Activated T-helper 2 cell treated with anti-CD3 and anti-CD28 coated beads, Interferon-gamma antibody, Interleukin-2, Interleukin-4, amounts not matched to agents 10 μg/mL and 5 μg/mL and 100 μg/mL, durations not matched to agents 14 hours and 24 hours and 36 hours (primary cell): Measurements from ENCODE around the gene MYO15B. TPM values are rescaled to one million over a fixed set of nuclear protein-coding genes. Genes with fewer than 3 reads are reported as not detected.
A peak's percentile ranks its signal among the peaks of the same experiment; 100 is the strongest.

Experiments
- DNase-seq: peaks from one replicate; pipeline ENCODE4 v3.0.0; 2021; ENCODE audit warnings: low spot score
- H3K27ac Mint-ChIP-seq: one replicate; pipeline ENCODE4 v1.8.0; 2021; ENCODE audit warnings: mixed read lengths
- H3K27me3 Mint-ChIP-seq: one replicate; pipeline ENCODE4 v1.8.0; 2021; ENCODE audit warnings: low read depth, mixed read lengths
- H3K36me3 Mint-ChIP-seq: one replicate; pipeline ENCODE4 v1.8.0; 2021; ENCODE audit warnings: low read depth, mixed read lengths
- H3K4me1 Mint-ChIP-seq: one replicate; pipeline ENCODE4 v1.8.0; 2021; ENCODE audit warnings: low read depth, mixed read lengths
- H3K4me3 Mint-ChIP-seq: one replicate; pipeline ENCODE4 v1.8.0; 2021; ENCODE audit warnings: low read depth, mild to moderate bottlenecking, moderate library complexity, mixed read lengths
- H3K9me3 Mint-ChIP-seq: one replicate; pipeline ENCODE4 v1.8.0; 2021; ENCODE audit warnings: mixed read lengths
- intact Hi-C: fragments of 100-400 bp; cut with micrococcal nuclease; formaldehyde crosslinking; loops from one replicate; pipeline ENCODE4 v1.15.1; 2023
- total RNA-seq: library from RNA; stranded (reverse); gene quantifications from 2 replicates; pipeline ENCODE4 v1.2.3, GENCODE V29; 2022

Gene MYO15B
- total RNA-seq, 1 donor from 2014 or later = 33.9 TPM

DNA sequence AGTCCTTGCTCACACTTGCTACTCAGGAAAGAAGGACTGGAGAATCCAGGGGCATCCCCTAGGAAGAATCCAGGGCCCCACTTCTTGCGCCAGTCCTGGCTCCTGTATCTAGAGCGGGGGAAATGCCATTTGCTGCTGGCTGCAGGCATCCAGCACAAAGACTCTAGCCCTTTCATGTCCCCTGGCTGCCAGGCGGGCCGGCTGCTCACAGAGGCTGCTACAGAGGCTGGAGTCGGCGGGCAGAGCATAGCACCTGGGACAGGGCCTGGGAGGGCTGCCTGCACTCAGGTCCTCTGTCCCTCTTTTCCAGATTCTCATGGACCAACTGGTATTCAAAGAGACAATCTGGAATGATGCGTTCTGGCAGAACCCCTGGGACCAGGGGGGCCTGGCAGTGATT is 59.5 kb downstream of the MYO15B start:
- Mint-ChIP-seq H3K27me3 (no peaks in the 10 kb centered on the region), H3K27ac (no peak overlapping the region), H3K36me3 (peaks cover 7% of the 10 kb centered on the region), H3K4me3 (no peak overlapping the region), H3K4me1 (peaks cover 7% of the 10 kb centered on the region), H3K9me3 (no peaks in the 10 kb centered on the region)
- no peak for DNase-seq
- intact Hi-C loops = no loop called here

DNA sequence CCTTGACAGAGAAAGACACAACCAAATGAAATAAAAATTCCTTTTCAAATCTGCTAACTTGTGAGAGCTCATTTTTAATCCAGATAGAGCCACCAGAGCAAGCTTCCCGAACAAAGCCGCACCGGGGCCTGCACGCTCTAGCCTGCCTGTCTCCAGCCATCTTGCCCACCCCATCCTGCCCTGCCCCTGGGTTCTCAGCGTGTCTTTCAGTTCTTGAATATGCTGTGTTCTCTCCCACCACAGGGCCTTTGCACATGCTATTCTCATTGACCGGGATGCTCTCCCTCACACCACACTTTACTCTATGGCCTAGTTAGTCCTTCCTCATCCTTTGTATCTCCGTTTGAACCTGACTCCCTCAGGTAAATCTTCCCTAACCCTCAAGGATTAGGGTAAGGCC is 60.3 kb downstream of the MYO15B start:
- DNase-seq = no peak
- H3K9me3 Mint-ChIP-seq = no peaks in the 10 kb centered on the region
- intact Hi-C loops = no loop called here
- peaks cover 9% of the 10 kb centered on the region for H3K4me1 Mint-ChIP-seq
- H3K27me3 Mint-ChIP-seq = no peaks in the 10 kb centered on the region
- no peak overlapping the region for H3K4me3 Mint-ChIP-seq
- peaks cover 9% of the 10 kb centered on the region for H3K36me3 Mint-ChIP-seq
- no peak overlapping the region for H3K27ac Mint-ChIP-seq

DNA sequence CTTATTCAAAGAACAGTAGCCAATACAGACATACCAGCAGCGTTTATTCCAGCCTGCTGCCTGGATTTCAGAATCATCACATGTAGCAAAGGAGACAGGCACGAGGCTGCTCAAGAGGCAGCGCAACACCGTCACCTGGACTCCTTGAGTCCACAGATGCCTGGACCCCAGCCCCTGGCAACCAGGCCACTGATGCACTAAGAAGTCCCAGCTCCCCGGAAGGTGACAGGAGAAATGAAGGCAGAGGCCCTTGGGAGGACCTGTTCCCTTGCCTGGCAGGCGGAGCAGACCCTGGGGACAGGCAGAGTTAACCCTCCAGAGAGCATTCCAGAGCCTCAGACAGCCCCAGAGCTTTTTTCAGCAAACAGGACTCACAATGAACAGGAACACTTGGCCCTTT is 62.1 kb downstream of the MYO15B start:
- no peaks in the 10 kb centered on the region for H3K9me3 Mint-ChIP-seq
- H3K27ac Mint-ChIP-seq = no peak overlapping the region
- peaks cover 9% of the 10 kb centered on the region for H3K4me1 Mint-ChIP-seq
- H3K27me3 Mint-ChIP-seq = no peaks in the 10 kb centered on the region
- no peak for DNase-seq
- intact Hi-C loops = no loop called here
- no peak overlapping the region for H3K4me3 Mint-ChIP-seq
- H3K36me3 Mint-ChIP-seq = peaks cover 13% of the 10 kb centered on the region

DNA sequence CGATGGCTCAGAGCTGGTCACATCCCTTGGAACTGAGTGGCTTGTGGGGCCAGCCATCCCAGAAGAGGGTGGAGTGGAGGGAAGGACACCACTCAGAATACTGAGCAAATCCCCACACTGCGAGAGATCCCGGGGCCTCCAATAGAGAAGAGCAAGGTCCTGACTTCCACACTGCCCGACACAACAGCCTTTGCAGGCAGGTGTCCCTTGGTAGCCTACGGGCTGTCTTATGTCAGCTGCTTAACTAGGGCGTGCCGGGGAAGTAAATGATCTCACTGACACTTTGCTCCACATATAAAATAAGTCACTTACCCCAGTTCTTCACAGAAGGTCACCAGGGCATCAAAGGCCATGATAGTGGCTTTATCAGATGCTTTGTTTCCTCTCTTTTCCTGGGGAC is 63.3 kb downstream of the MYO15B start:
- Mint-ChIP-seq H3K4me3 (no peak overlapping the region), H3K9me3 (no peaks in the 10 kb centered on the region), H3K27me3 (no peaks in the 10 kb centered on the region), H3K4me1 (peaks cover 6% of the 10 kb centered on the region), H3K36me3 (peaks cover 13% of the 10 kb centered on the region), H3K27ac (no peak overlapping the region)
- intact Hi-C loops = no loop called here
- DNase-seq = no peak

DNA sequence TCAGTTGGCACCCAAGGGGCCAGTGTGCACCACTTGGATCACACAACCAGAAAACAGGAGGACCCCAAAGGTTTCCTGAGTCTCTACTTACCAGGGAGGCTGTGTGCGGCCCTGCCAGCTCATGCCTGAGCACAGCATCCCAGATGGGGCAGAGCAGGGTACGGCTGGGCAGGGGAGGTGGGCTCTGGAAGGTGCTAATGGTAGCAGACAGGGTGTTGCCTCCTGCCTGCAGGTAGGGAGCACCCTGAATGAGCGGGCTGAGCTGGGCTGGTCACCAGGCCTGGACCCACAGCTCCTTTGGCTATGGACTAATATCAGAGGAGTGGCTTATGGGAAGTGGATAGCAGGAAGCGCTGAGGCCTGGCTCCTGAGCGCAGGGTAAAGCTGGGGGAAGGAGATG is 64.7 kb downstream of the MYO15B start:
- Mint-ChIP-seq H3K27me3 (no peaks in the 10 kb centered on the region), H3K27ac (peak overlapping the region; percentile 42), H3K4me3 (no peak overlapping the region), H3K4me1 (peaks cover 1% of the 10 kb centered on the region), H3K9me3 (no peaks in the 10 kb centered on the region), H3K36me3 (peaks cover 19% of the 10 kb centered on the region)
- intact Hi-C loops = no loop called here
- no peak for DNase-seq

DNA sequence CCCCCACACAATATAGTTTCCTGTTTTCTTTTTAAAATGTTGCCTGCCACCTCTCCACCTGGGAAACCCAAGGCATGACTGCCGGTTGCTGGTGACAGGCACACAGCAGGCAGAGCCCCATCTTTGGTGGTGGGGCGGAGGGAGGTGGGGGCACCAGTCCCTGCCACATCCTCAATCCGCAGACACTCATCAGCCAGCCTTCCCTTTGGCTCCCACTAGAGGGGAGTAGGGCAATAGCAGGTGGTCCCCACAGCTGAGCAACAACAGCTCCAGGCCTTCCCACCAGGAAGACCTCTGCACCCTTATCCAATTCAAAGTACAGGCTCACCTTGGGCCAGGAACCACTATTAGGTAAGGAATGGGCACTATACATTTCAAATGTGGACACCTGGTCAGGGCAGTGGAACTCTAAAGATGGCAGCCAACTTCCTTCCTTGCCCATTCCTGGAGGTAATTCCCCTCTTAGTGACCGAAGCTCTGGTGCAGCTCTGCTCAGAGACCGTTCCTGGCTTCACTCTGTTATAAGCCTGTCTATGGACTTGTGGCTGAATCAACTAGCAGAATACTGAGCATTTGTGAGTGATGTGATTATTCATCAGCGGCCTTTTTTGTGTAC is 65.4 kb downstream of the MYO15B start:
- peaks cover 19% of the 10 kb centered on the region for H3K36me3 Mint-ChIP-seq
- intact Hi-C loops = no loop called here
- no peak overlapping the region for H3K4me3 Mint-ChIP-seq
- DNase-seq = no peak
- no peaks in the 10 kb centered on the region for H3K27me3 Mint-ChIP-seq
- no peaks in the 10 kb centered on the region for H3K9me3 Mint-ChIP-seq
- peaks cover 1% of the 10 kb centered on the region for H3K4me1 Mint-ChIP-seq
- no peak overlapping the region for H3K27ac Mint-ChIP-seq

DNA sequence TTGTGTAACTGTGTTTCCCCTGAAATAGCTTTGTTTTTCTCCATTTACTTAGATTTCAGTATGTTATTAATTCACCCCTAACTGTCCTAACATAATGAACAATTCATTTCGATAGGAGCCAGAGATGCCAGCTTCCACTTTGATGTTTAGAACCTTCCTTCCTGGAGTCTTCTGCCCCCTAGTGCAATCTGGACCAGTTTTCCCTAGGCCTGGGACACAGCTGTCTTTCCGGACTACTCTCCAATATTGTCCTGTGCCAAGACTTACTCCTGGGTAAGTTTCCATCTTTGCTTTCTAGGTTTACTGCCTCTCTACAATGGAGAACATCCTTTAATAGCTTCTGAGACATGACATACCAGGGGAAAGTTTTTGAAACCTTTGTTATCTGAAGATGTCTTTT is 66.6 kb downstream of the MYO15B start:
- Mint-ChIP-seq H3K27ac (no peak overlapping the region), H3K4me3 (no peak overlapping the region), H3K9me3 (no peaks in the 10 kb centered on the region), H3K4me1 (peaks cover 1% of the 10 kb centered on the region), H3K27me3 (no peaks in the 10 kb centered on the region), H3K36me3 (peaks cover 15% of the 10 kb centered on the region)
- intact Hi-C loops = no loop called here
- DNase-seq = no peak

DNA sequence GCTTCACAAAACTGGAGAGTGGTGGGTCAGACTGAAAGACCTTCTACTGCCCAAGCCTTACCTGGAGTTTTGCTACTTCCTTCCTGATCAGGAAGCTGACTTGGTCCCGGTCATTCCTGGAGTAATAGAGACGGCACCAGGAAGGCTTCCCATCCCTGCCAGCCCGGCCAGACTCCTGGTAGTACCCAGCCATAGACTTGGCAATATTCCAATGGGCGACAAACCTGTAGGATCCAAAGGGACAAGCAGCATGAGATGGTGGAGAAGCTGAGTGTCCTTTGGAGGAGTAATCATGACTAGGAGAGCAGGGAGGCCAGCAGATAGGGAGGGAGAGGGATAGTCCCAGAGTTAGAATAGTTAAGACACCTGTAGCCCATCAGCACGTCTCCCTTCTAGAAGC is 70.6 kb downstream of the MYO15B start:
- no peak overlapping the region for H3K27ac Mint-ChIP-seq
- no peaks in the 10 kb centered on the region for H3K27me3 Mint-ChIP-seq
- H3K36me3 Mint-ChIP-seq = peaks cover 15% of the 10 kb centered on the region
- no peaks in the 10 kb centered on the region for H3K4me1 Mint-ChIP-seq
- H3K9me3 Mint-ChIP-seq = no peaks in the 10 kb centered on the region
- DNase-seq = no peak
- H3K4me3 Mint-ChIP-seq = no peak overlapping the region
- intact Hi-C loops = no loop called here

DNA sequence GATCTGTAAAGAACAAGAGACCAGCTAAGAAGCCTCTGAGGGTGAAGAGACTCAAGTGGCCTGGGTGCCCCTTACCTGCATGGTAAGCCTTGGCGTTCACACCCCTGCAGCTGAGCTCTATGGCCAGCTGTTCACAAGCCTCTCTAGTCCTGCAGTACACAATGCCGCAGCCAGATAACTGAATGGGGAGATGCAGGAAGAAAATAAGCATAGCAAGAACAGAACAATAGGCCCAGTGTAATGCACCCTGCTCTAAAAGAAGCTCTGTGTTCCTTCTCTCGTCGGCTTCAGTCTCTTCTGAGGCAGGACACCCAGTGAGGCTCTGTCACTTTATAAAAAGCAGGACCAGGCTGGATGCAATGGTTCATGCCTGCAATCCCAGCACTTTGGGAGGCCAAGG is 73.9 kb downstream of the MYO15B start:
- Mint-ChIP-seq H3K27ac (no peak overlapping the region), H3K36me3 (peaks cover 16% of the 10 kb centered on the region), H3K4me1 (peaks cover 8% of the 10 kb centered on the region), H3K9me3 (no peaks in the 10 kb centered on the region), H3K4me3 (no peak overlapping the region), H3K27me3 (no peaks in the 10 kb centered on the region)
- intact Hi-C loops = loop anchor here (10.0 kb wide), 1 partner anchor 387 kb away; the partner anchor contains the start of gene MIF4GD
- no peak for DNase-seq

DNA sequence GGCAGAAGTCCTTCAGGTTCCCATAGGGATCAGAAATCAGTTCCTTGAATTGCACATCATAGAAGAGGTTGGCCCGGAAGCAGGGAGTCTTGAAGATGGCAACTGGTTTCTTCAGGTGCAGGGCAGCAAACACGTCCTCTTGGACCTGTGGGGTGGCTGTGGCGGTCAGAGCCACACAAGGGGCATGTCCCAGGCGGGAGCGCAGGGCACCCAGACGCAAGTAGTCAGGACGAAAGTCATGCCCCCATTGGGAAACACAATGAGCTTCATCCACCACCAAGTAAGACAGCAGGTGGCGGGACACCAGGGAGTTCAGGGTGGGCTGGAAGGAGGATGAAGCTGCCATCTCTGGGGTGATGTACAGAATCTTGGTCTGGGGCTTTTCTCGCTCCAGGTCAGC is 74.9 kb downstream of the MYO15B start:
- Mint-ChIP-seq H3K4me3 (no peak overlapping the region), H3K4me1 (peaks cover 8% of the 10 kb centered on the region), H3K36me3 (peaks cover 10% of the 10 kb centered on the region), H3K9me3 (no peaks in the 10 kb centered on the region), H3K27ac (no peak overlapping the region), H3K27me3 (no peaks in the 10 kb centered on the region)
- DNase-seq = no peak
- intact Hi-C loops = loop anchor here (10.0 kb wide), 1 partner anchor 388 kb away; the partner anchor contains the start of gene MIF4GD

DNA sequence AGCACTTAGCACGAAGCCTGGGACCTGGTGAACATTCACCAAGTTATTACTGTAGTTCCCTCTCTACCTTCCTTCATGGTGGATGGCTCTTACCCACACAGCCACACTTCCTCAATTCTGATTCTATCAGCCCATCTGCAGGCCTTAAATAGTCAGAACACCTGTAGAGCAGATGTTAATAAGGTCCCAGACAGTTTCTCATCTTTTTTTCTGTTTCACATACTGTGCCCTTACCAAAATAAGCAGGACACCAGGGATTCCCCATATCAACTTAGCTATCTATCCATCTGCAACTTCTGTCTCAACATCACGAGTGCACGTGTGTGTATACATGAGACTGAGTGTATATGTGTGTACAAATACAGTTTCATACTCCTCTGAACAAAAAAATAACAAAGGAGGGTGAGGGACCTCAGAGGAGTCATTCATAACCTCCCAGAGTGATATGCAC is 76.5 kb downstream of the MYO15B start:
- no peak overlapping the region for H3K27ac Mint-ChIP-seq
- peaks cover 20% of the 10 kb centered on the region for H3K36me3 Mint-ChIP-seq
- no peaks in the 10 kb centered on the region for H3K27me3 Mint-ChIP-seq
- DNase-seq = no peak
- H3K4me3 Mint-ChIP-seq = no peak overlapping the region
- intact Hi-C loops = loop anchor here (10.0 kb wide), 1 partner anchor 389 kb away; the partner anchor contains the start of gene MIF4GD
- no peaks in the 10 kb centered on the region for H3K9me3 Mint-ChIP-seq
- peaks cover 15% of the 10 kb centered on the region for H3K4me1 Mint-ChIP-seq

DNA sequence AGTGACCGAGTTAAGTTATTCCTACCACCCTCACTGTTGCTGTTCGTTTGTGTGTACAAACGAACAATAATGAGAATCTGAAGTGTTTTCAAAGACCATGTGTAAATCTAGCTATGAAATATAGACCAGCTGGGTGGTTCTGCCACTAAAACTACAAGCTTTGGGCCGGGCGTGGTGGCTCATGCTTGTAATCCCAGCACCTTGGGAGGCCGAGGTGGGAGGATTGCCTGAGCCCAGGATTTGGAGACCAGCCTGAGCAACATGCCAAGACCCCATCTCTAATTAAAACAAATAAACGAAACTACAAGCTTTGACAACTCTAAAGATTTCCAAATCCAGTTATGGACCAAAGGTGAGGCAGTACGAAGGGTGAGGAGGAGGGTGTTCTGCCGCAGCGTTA is 78.4 kb downstream of the MYO15B start:
- Mint-ChIP-seq H3K4me3 (peak overlapping the region; percentile 73), H3K4me1 (peaks cover 20% of the 10 kb centered on the region), H3K9me3 (no peaks in the 10 kb centered on the region), H3K27ac (peak overlapping the region; percentile 38), H3K27me3 (no peaks in the 10 kb centered on the region), H3K36me3 (peaks cover 28% of the 10 kb centered on the region)
- DNase-seq = no peak
- intact Hi-C loops = loop anchor here (5.0 to 10.0 kb wide), 2 partner anchors 149 to 391 kb away; partner anchors contain the start of genes CASKIN2, MIF4GD and TSEN54

DNA sequence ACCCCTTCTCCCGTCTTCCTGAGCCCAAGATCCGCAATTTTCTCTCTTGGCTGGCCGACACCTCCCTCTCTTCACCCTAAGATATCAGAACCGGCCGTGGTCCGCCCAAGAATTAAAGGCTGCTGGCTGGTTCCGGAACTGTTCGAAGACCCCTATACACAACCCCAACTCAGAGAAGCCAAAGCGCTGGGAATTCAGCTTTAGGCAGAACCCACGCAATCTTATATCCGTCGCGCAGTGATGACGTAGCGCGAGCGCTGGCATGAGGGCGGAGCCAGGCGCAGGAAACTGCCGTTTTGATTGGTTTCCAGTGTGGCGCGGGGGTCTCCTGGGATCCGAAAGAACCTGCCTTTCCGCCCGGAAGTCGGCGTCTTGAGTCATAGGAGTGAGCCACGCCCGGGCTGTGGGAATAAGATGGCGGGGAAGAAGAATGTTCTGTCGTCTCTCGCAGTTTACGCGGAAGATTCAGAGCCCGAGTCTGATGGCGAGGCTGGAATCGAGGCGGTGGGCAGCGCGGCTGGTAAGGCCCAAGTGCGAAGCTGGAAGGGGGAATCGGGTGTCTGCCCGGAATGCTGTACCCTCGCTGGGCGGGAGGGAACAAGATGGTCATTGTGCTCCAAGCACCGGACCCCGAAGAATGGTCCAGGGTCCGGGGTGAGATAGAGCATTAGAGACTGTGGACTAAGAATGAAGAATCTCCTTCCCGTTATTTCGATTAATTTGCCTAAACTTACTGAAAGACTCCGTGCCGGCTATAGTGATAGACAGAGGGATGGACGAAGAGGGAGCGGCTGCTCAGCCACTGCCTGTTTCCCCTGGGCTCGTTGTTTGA is 79.6 kb downstream of the MYO15B start, which contains the start of the genes RECQL5 and SAP30BP:
RECQL5 (minus strand) TSS at position 196 of the 832 bp plus-strand sequence. CDS start 597 bp downstream, outside the sequence.
SAP30BP (plus strand) TSS at position 380 of the 832 bp plus-strand sequence; CDS start at position 415, 35 bp downstream.
- H3K36me3 Mint-ChIP-seq = peaks cover 39% of the 10 kb centered on the region

More for the DNA sequence above, 79.6 kb downstream of the MYO15B start, which contains the start of the genes RECQL5 and SAP30BP:
- Mint-ChIP-seq H3K27ac (peak within 1 kb of the TSS; percentile 38), H3K4me1 (peaks cover 20% of the 10 kb centered on the region), H3K27me3 (no peaks in the 10 kb centered on the region), H3K9me3 (no peaks in the 10 kb centered on the region), H3K4me3 (peak within 1 kb of the TSS; percentile 73)
- intact Hi-C loops = loop anchor here (5.0 to 10.0 kb wide), 2 partner anchors 150 to 392 kb away; partner anchors contain the start of genes CASKIN2, MIF4GD and TSEN54
- peak; percentile 98 for DNase-seq
